H1 (cell line): Measurements from ENCODE around the gene IQCH. TPM values are rescaled to one million over a fixed set of nuclear protein-coding genes. Genes with fewer than 3 reads are reported as not detected.

Source experiments
- CTCF ChIA-PET: fragments of 300-600 bp; sonication (Branson Sonifier 250); formaldehyde crosslinking; loops from one replicate; lab custom pipeline; 2021; ENCODE audit not compliant: partially characterized antibody; lab: Charles Lee
- POLR2A ChIA-PET: fragments of 300-600 bp; sonication (Branson Sonifier 250); formaldehyde crosslinking; loops from one replicate; lab custom pipeline; 2021; ENCODE audit warnings: inconsistent platforms; ENCODE audit not compliant: partially characterized antibody; lab: Charles Lee
- DNase-seq, 2 experiments: peaks; one replicate each; pipeline versions ENCODE4 v3.0.0 to v3.0.0-alpha.2; 2010 to 2022; ENCODE audit warnings: low spot score in 2 of 2, low read depth in 1 of 2, mixed read lengths in 1 of 2
- FAIRE-seq: peaks from 2 replicates; lab custom pipeline; 2011; peaks lifted over from hg19 to GRCh38; lab: Jason Lieb, UNC
- H2AFZ ChIP-seq: 2 replicates; pipeline ENCODE4 v1.8.1; 2012; ENCODE audit warnings: low read length, inconsistent platforms
- H2AK5ac ChIP-seq: 2 replicates; pipeline ENCODE4 v1.6.1; 2013; ENCODE audit warnings: low read depth, low read length
- H2BK120ac ChIP-seq: replicated peaks from 2 replicates; pipeline ENCODE3; 2013; ENCODE audit warnings: low read depth, low read length, inconsistent platforms
- H2BK12ac ChIP-seq: 2 replicates; pipeline ENCODE4 v1.6.1; 2013; ENCODE audit warnings: low read depth, low read length
- H2BK15ac ChIP-seq: 2 replicates; pipeline ENCODE4 v1.6.1; 2013; ENCODE audit warnings: low read length
- H2BK20ac ChIP-seq: 2 replicates; pipeline ENCODE4 v1.6.1; 2013; ENCODE audit warnings: low read length
- H2BK5ac ChIP-seq: 2 replicates; pipeline ENCODE4 v1.6.1; 2013; ENCODE audit warnings: low read depth, low read length
- H3K14ac ChIP-seq: 2 replicates; pipeline ENCODE4 v1.6.1; 2013; ENCODE audit warnings: inconsistent platforms; ENCODE audit not compliant: insufficient read length
- H3K18ac ChIP-seq: 2 replicates; pipeline ENCODE4 v1.6.1; 2013; ENCODE audit warnings: low read length; ENCODE audit errors: extremely low read depth
- H3K23ac ChIP-seq: 2 replicates; pipeline ENCODE4 v1.6.1; 2013; ENCODE audit warnings: inconsistent platforms; ENCODE audit not compliant: insufficient read length
- H3K23me2 ChIP-seq: 2 replicates; pipeline ENCODE4 v1.6.1; 2013; ENCODE audit warnings: low read depth, low read length
- H3K27ac ChIP-seq: 2 replicates; pipeline ENCODE4 v1.6.1; 2011; ENCODE audit warnings: low read depth, low read length, inconsistent platforms
- H3K27me3 ChIP-seq, 4 experiments: replicated peaks in 1 of 4; 1 replicate in 1 of 4; 2 replicates in 3 of 4; pipeline versions ENCODE4 v1.6.1 to v1.8.1; 2011 to 2013; ENCODE audit warnings: low read length in 3 of 4, mild to moderate bottlenecking in 3 of 4, inconsistent platforms in 2 of 4, mixed read lengths in 2 of 4, moderate library complexity in 1 of 4; ENCODE audit not compliant: control insufficient read depth in 3 of 4, insufficient read depth in 3 of 4; ENCODE audit errors: extremely low read depth in 1 of 4
- H3K36me3 ChIP-seq, 4 experiments: 2 replicates each; pipeline versions ENCODE4 v1.6.1 to v1.8.1; 2011 to 2013; ENCODE audit warnings: mild to moderate bottlenecking in 4 of 4, low read length in 3 of 4, moderate library complexity in 2 of 4, control low read depth in 1 of 4, inconsistent platforms in 1 of 4; ENCODE audit not compliant: insufficient read depth in 4 of 4, control insufficient read depth in 2 of 4
- H3K4ac ChIP-seq: replicated peaks from 2 replicates; pipeline ENCODE3; 2013; ENCODE audit warnings: low read length, low read depth, mixed read lengths, inconsistent platforms; ENCODE audit not compliant: insufficient read length
- H3K4me1 ChIP-seq, 4 experiments: replicated peaks in 1 of 4; 1 replicate in 1 of 4; 2 replicates in 3 of 4; pipeline versions ENCODE4 v1.6.1 to v1.8.1; 2011 to 2013; ENCODE audit warnings: low read length in 3 of 4, inconsistent platforms in 2 of 4, mixed read lengths in 1 of 4; ENCODE audit not compliant: insufficient read depth in 4 of 4, control insufficient read depth in 3 of 4
- H3K4me2 ChIP-seq, 2 experiments: 2 replicates each; pipeline versions ENCODE4 v1.6.1 to v1.8.1; 2011 to 2013; ENCODE audit warnings: low read depth in 2 of 2, low read length in 2 of 2, control low read depth in 1 of 2, inconsistent platforms in 1 of 2, mild to moderate bottlenecking in 1 of 2; ENCODE audit not compliant: insufficient read depth in 1 of 2
- H3K4me3 ChIP-seq, 4 experiments: fragments of 200-600, 300-600 bp in 1 of 4; sonication (generic), shearing (Covaris generic), sonication (Bioruptor Twin) in 1 of 4; 2 replicates each; pipeline versions ENCODE4 v1.5.1 to v1.8.1; 2011 to 2016; ENCODE audit warnings: low read length in 4 of 4, low read depth in 3 of 4, control low read depth in 2 of 4, inconsistent platforms in 2 of 4, mild to moderate bottlenecking in 2 of 4, mixed read lengths in 1 of 4, moderate library complexity in 1 of 4; ENCODE audit not compliant: insufficient read depth in 2 of 4; ENCODE audit errors: extremely low read depth in 1 of 4
- H3K56ac ChIP-seq: replicated peaks from 2 replicates; pipeline ENCODE3; 2013; ENCODE audit warnings: low read depth, mild to moderate bottlenecking, mixed read lengths, low read length, inconsistent platforms; ENCODE audit not compliant: insufficient read length
- H3K79me1 ChIP-seq: 2 replicates; pipeline ENCODE4 v1.6.1; 2013; ENCODE audit warnings: low read depth, low read length, control low read depth
- H3K79me2 ChIP-seq, 2 experiments: 2 replicates each; pipeline versions ENCODE4 v1.6.1 to v1.8.1; 2012 to 2013; ENCODE audit warnings: low read length in 2 of 2, mild to moderate bottlenecking in 2 of 2, inconsistent platforms in 1 of 2; ENCODE audit not compliant: insufficient read depth in 2 of 2, control insufficient read depth in 1 of 2
- H3K9ac ChIP-seq, 4 experiments: replicated peaks in 1 of 4; 1 replicate in 1 of 4; 2 replicates in 3 of 4; pipeline versions ENCODE4 v1.6.1 to v1.8.1; 2011 to 2013; ENCODE audit warnings: low read depth in 3 of 4, low read length in 3 of 4, control low read depth in 2 of 4, mild to moderate bottlenecking in 2 of 4, moderate library complexity in 2 of 4, inconsistent platforms in 1 of 4; ENCODE audit errors: extremely low read depth in 1 of 4
- H3K9me3 ChIP-seq, 2 experiments: 2 replicates each; pipeline versions ENCODE4 v1.6.1 to v1.8.1; 2012 to 2013; ENCODE audit warnings: mild to moderate bottlenecking in 2 of 2, moderate library complexity in 2 of 2, control low read depth in 1 of 2, inconsistent platforms in 1 of 2, low read depth in 1 of 2, low read length in 1 of 2, mixed read lengths in 1 of 2; ENCODE audit not compliant: insufficient read depth in 2 of 2
- H4K20me1 ChIP-seq, 2 experiments: replicated peaks in 1 of 2; 2 replicates each; pipeline versions ENCODE3 to v1.8.1; 2011 to 2013; ENCODE audit warnings: inconsistent platforms in 2 of 2, low read length in 2 of 2, mild to moderate bottlenecking in 1 of 2; ENCODE audit not compliant: insufficient read depth in 2 of 2, control insufficient read depth in 1 of 2
- H4K5ac ChIP-seq: 2 replicates; pipeline ENCODE4 v1.6.1; 2013; ENCODE audit warnings: low read length, low read depth, mixed read lengths, inconsistent platforms; ENCODE audit not compliant: insufficient read length
- H4K8ac ChIP-seq: 2 replicates; pipeline ENCODE4 v1.8.0; 2013; ENCODE audit warnings: mild to moderate bottlenecking, moderate library complexity, low read length, inconsistent platforms; ENCODE audit not compliant: insufficient read depth; ENCODE audit errors: extremely low read depth
- H4K91ac ChIP-seq: replicated peaks from 2 replicates; pipeline ENCODE3; 2013; ENCODE audit warnings: low read length, mixed read lengths, inconsistent platforms; ENCODE audit not compliant: insufficient read length
- CEBPB ChIP-seq: IDR thresholded peaks from 2 replicates; pipeline ENCODE4 v1.6.1; 2012; ENCODE audit warnings: low read depth, low read length
- CTCF ChIP-seq, 3 experiments: IDR thresholded peaks; 1 replicate in 2 of 3; 2 replicates in 1 of 3; pipeline versions ENCODE4 v1.5.1 to v1.6.1; 2011; ENCODE audit warnings: low read length in 3 of 3, mild to moderate bottlenecking in 3 of 3, inconsistent platforms in 2 of 3, low read depth in 1 of 3, moderate library complexity in 1 of 3; ENCODE audit not compliant: insufficient read depth in 1 of 3; ENCODE audit errors: control extremely low read depth in 1 of 3
- EGR1 ChIP-seq: IDR thresholded peaks from 2 replicates; pipeline ENCODE4 v1.6.1; 2011; ENCODE audit warnings: low read depth, low read length, borderline replicate concordance
- HDAC6 ChIP-seq: IDR thresholded peaks from one replicate; pipeline ENCODE4 v1.7.1; 2012; ENCODE audit warnings: low read depth, mild to moderate bottlenecking, inconsistent platforms, low read length, moderate library complexity
- JUN ChIP-seq: IDR thresholded peaks from 2 replicates; pipeline ENCODE4 v1.6.1; 2011; ENCODE audit warnings: low read depth, mild to moderate bottlenecking, improper control_type of control experiment, low read length
- MAX ChIP-seq: IDR thresholded peaks from 2 replicates; pipeline ENCODE4 v1.6.1; 2012; ENCODE audit warnings: inconsistent platforms
- POLR2A ChIP-seq, 2 experiments: IDR thresholded peaks; 1 replicate in 1 of 2; 2 replicates in 1 of 2; pipeline ENCODE4 v1.6.1; 2011; ENCODE audit warnings: low read depth in 2 of 2, low read length in 2 of 2, mild to moderate bottlenecking in 2 of 2; ENCODE audit errors: control extremely low read depth in 1 of 2
- RAD21 ChIP-seq, 2 experiments: IDR thresholded peaks in 1 of 2; conservative IDR thresholded peaks in 1 of 2; 2 replicates each; pipeline ENCODE4 v1.6.1; 2011; ENCODE audit warnings: low read depth in 2 of 2, low read length in 2 of 2, improper control_type of control experiment in 1 of 2, inconsistent platforms in 1 of 2, mild to moderate bottlenecking in 1 of 2, moderate library complexity in 1 of 2
- SAP30 ChIP-seq: fragments of 300-600 bp; sonication (generic); IDR thresholded peaks from 2 replicates; pipeline ENCODE4 v1.7.1; 2012; ENCODE audit warnings: low read length, moderate library complexity, mild to moderate bottlenecking, inconsistent platforms; ENCODE audit not compliant: insufficient read depth, insufficient replicate concordance
- SP1 ChIP-seq: IDR thresholded peaks from 2 replicates; pipeline ENCODE4 v1.6.1; 2011; ENCODE audit warnings: low read depth, low read length
- SP4 ChIP-seq: IDR thresholded peaks from 2 replicates; pipeline ENCODE4 v1.6.1; 2012; ENCODE audit warnings: low read length, inconsistent platforms
- WGBS, 2 experiments: shearing (Covaris generic) in 1 of 2; methylation state at CpG; one replicate each; pipeline versions ENCODE4 v1.1.6 to v1.1.7; 2013 to 2015; ENCODE audit warnings: low lambda C conversion rate in 2 of 2, mixed read lengths in 2 of 2, inconsistent platforms in 1 of 2, low coverage in 1 of 2, missing lambda C conversion rate in 1 of 2; ENCODE audit not compliant: insufficient replicate concordance in 2 of 2, insufficient coverage in 1 of 2, insufficient read length in 1 of 2; ENCODE audit errors: extremely low coverage in 1 of 2, missing lambda C conversion rate in 1 of 2; 5-methylcytosine and 5-hydroxymethylcytosine counted together
- polyA plus RNA-seq, 7 experiments: library from polyadenylated mRNA; depleted of rRNA in 3 of 7; stranded (reverse) in 5 of 7; unstranded in 2 of 7; fragments of >200 nt in 5 of 7; fragments of 200-250 nt in 2 of 7; gene quantifications; 1 replicate in 5 of 7; 2 replicates in 1 of 7; 4 replicates in 1 of 7; pipeline versions ENCODE4 v1.2.1 to v1.2.3, GENCODE V29; 2011 to 2013; ENCODE audit warnings: missing spikeins in 2 of 7, mixed read lengths in 2 of 7
- total RNA-seq: library from RNA; stranded (reverse); fragmentation: NEBNext Ultra II Directional; extraction: Animal tissue kit (Norgen Biotek cat#: 25700); gene quantifications from 2 replicates; pipeline ENCODE4 v1.2.1, GENCODE V29; 2021

IQCH gene
- total and polyA plus RNA-seq, 2 of the 8 experiments (the other 6 are each of a cell fraction or from before 2014, with no cell fraction given) = 0.60 to 1.9 TPM

DNA sequence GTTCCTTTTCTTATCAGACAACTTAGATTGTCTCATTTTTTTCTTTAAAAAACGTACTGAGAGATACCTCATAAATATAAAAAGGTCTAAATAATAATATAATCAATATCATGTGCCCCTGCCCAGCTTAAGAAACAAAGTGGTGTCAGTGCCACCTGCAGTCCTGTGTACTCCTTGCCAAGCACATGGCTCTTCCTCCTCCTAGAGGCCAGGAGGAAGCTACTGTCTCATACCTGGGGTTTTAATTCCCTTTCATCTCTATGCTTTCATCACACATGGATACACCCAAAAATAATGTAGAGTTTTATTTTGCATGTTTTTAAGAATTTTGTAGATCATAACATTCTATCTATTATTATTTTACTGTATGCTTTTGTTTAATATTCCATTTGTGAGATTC lies 167.7 kb downstream of the IQCH start:
- no peak overlapping the region for H2BK12ac ChIP-seq
- no peak overlapping the region for H3K9ac ChIP-seq
- no peak overlapping the region for H3K18ac ChIP-seq
- no peak overlapping the region for H3K4me2 ChIP-seq
- DNase-seq (no peak), FAIRE-seq (no peak)
- ChIA-PET CTCF (interaction anchor here (0.6 to 4.0 kb wide), 4 partner anchors 11 to 372 kb away, joined by 3 to 29 read pairs (median 4); no protein-coding TSS in a partner anchor), POLR2A (no interaction called here)
- no peak overlapping the region for H4K8ac ChIP-seq
- WGBS, 2 experiments = 79% methylated on average over 1 of the region's 1 CpG; no CpG with 5 or more reads in 1 of the 2 experiments
- no peak overlapping the region for H2AFZ ChIP-seq
- H3K23ac ChIP-seq = no peak overlapping the region
- H2BK120ac ChIP-seq = no peak overlapping the region
- no peaks in the 10 kb centered on the region for H3K79me1 ChIP-seq
- no peaks in the 10 kb centered on the region; a peak in 1 of 7 replicates for H3K27me3 ChIP-seq
- no peak overlapping the region for H2BK20ac ChIP-seq
- no peaks in the 10 kb centered on the region for H3K79me2 ChIP-seq
- no peaks in the 10 kb centered on the region for H3K23me2 ChIP-seq
- no peak overlapping the region for H4K5ac ChIP-seq
- H4K20me1 ChIP-seq = no peaks in the 10 kb centered on the region
- no peaks in the 10 kb centered on the region for H3K4me1 ChIP-seq
- TF ChIP-seq SP4 = no peak
- TF ChIP-seq SAP30 = no peak
- TF ChIP-seq CTCF (IDR thresholded peaks at IDR 0.05; ENCODE audit: control extremely low read depth in 1 of 3, insufficient read depth in 1 of 3, low read depth in 1 of 3, low read length in 3 of 3) = peak in 2 of 3 experiments; percentile 9 to 14; a peak in 2 of 4 replicates
- no peak for TF ChIP-seq SP1
- no peak for TF ChIP-seq EGR1
- TF ChIP-seq RAD21 (IDR thresholded peaks at IDR 0.05 in 1 of 2, conservative IDR thresholded peaks at IDR 0.05 in 1 of 2; ENCODE audit: low read depth in 2 of 2, low read length in 2 of 2) = peak; percentile 44 to 48
- no peak for TF ChIP-seq HDAC6
- no peak for TF ChIP-seq POLR2A (IDR thresholded peaks at IDR 0.05; ENCODE audit: control extremely low read depth in 1 of 2, low read depth in 2 of 2, low read length in 2 of 2)
- TF ChIP-seq JUN = no peak
- no peak for TF ChIP-seq CEBPB
- TF ChIP-seq MAX = no peak
- no peak overlapping the region for H2BK5ac ChIP-seq
- H3K27ac ChIP-seq = no peak overlapping the region
- H2BK15ac ChIP-seq = no peak overlapping the region
- H3K36me3 ChIP-seq = no peaks in the 10 kb centered on the region
- no peak overlapping the region for H3K4ac ChIP-seq
- no peak overlapping the region for H2AK5ac ChIP-seq
- H3K14ac ChIP-seq = no peak overlapping the region
- H3K9me3 ChIP-seq = no peaks in the 10 kb centered on the region
- no peak overlapping the region for H4K91ac ChIP-seq
- H3K56ac ChIP-seq = no peak overlapping the region
- no peak overlapping the region for H3K4me3 ChIP-seq
